ENCODE measurements around the gene SPATA33.
"Not testable (repeated sequence)": the region's sequence is repeated elsewhere in the genome, so short reads cannot be mapped to it uniquely, and the experiment has no call there.

SPATA33 gene

GRCh38 chr16:89695086-89695874 lies 37.6 kb downstream of the SPATA33 start:
- no peak for DNase-seq

- DNase-seq: no peak
Observed at GRCh38 chr16:89695875-89696669, 38.4 kb downstream of the SPATA33 start.

GRCh38 chr16:89696670-89697128 lies 39.1 kb downstream of the SPATA33 start:
- DNase-seq: no peak

- peak; percentile 78 to 90 for DNase-seq
Observed at GRCh38 chr16:89697161-89697615, 39.6 kb downstream of the SPATA33 start.

- peak in 1 of 2 experiments; percentile 65 for DNase-seq
Observed at GRCh38 chr16:89697616-89698331, 40.1 kb downstream of the SPATA33 start.

GRCh38 chr16:89698717-89699116 lies 41.1 kb downstream of the SPATA33 start:
- not testable (repeated sequence) for DNase-seq

- DNase-seq: not testable (repeated sequence)
Observed at GRCh38 chr16:89699629-89700099, 42.0 kb downstream of the SPATA33 start.

- peak; percentile 96 to 97 for DNase-seq
Observed at GRCh38 chr16:89700100-89700648, 42.5 kb downstream of the SPATA33 start.

GRCh38 chr16:89700649-89701424 lies 43.2 kb downstream of the SPATA33 start:
- DNase-seq: peak; percentile 54 to 68

- peak; percentile 91 to 94 for DNase-seq
Observed at GRCh38 chr16:89701425-89702406, 44.1 kb downstream of the SPATA33 start, which contains the start of gene SPATA2L. TSS of gene SPATA2L (minus strand) at chr16:89701705. CDS start at chr16:89701232, 473 bp downstream.

- DNase-seq: no peak
Observed at GRCh38 chr16:89704281-89704680, 46.6 kb downstream of the SPATA33 start.

GRCh38 chr16:89705006-89705405 lies 47.4 kb downstream of the SPATA33 start:
- DNase-seq: no peak

GRCh38 chr16:89706518-89707260 lies 49.1 kb downstream of the SPATA33 start:
- no peak for DNase-seq

GRCh38 chr16:89707695-89708094 lies 50.1 kb downstream of the SPATA33 start:
- no peak for DNase-seq

- DNase-seq: no peak
Observed at GRCh38 chr16:89708481-89708931, 50.9 kb downstream of the SPATA33 start.

GRCh38 chr16:89709166-89709565 lies 51.5 kb downstream of the SPATA33 start:
- DNase-seq: no peak

GRCh38 chr16:89709716-89710432 lies 52.2 kb downstream of the SPATA33 start:
- DNase-seq: no peak

GRCh38 chr16:89710709-89711564 lies 53.3 kb downstream of the SPATA33 start:
- no peak for DNase-seq
